DMS79 (cell line): ENCODE measurements around the gene DDX27.

Experiments used
- DNase-seq: peaks from one replicate; lab custom pipeline; 2025; lab: John Stamatoyannopoulos, UW

Gene DDX27

DNA sequence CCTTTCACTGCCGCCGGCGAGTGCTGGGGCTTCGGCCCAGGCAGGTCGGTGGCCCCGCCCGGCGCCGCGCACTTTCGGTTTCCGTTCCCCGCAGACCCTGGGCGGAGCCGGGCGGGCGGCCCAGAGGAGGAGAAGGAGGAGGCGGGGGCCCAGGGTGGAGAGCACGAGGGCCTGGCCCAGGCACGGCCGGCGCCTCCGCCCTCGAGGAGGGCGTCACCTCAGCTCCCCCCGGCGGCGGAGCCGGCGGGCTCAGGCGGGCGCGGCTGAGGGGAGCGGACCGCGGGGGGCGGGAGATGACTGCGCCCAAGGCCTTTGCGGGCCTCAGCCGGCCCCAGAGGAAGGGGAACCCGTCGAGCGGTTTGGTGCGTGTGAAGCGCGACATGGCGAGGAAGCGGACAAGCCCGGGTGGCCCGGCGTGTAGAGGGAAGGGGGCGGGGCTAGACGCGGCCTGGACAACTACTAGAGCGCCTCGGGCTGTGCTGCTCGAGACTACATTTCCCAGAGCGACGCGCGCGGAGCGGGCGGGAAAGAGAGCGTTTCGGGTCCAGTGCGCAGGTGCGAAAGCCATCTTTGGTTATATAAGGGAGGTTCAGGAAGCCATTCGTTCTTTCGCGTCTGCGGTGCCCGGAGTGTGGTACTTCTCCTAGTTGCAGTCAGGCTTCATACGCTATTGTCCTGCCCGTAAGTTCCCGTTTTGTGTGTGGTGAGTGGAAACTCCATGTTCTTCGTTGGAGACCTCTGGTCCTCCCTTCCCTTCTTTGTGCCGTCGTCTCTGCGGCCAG is 59.0 kb downstream of the DDX27 start, which contains the start of gene ZNFX1:
TSS of gene ZNFX1 (minus strand) at position 22 of the 782 bp plus-strand sequence. CDS start 2,218 bp downstream, outside the sequence.
- DNase-seq = peak; percentile 93

DNA sequence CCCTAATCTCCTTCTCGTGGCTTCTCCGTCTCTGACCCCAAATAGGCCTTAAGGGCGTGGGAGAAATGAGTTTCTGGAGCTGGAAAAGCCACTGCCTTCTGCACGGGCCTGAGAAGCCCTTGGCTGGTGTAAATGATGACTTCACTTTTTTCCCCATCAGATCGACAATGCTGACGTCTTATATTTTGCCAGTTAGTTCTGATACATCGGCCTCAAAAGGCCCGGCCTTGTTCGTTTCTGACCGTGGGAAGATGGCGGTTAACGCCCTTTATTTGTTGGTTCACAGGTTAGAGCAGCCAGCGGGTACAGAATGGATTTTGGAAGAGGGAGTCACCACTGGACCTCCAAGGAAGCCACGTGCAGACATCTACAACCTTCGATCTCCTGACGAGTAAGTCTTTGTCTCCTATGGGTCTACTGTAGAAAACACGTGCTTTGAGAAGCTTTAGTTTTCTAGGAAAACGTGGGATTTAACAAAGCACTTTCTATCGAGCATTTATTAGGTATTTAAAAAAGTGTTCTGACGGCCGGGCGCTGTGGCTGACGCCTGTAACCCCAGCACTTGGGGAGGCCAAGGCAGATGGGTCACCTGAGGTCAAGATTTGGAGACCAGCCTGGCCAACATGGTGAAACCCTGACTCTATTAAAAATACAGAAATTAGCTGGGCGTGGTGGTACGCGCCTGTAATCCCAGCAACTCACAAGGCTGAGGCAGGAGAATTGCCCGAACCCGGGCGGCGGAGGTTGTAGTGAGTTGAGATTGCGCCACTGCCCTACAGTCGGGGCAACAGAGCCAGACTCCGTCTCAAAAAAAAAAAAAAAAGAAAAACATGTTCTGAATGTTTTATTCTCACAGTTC is 59.8 kb downstream of the DDX27 start:
- peak; percentile 17 for DNase-seq

DNA sequence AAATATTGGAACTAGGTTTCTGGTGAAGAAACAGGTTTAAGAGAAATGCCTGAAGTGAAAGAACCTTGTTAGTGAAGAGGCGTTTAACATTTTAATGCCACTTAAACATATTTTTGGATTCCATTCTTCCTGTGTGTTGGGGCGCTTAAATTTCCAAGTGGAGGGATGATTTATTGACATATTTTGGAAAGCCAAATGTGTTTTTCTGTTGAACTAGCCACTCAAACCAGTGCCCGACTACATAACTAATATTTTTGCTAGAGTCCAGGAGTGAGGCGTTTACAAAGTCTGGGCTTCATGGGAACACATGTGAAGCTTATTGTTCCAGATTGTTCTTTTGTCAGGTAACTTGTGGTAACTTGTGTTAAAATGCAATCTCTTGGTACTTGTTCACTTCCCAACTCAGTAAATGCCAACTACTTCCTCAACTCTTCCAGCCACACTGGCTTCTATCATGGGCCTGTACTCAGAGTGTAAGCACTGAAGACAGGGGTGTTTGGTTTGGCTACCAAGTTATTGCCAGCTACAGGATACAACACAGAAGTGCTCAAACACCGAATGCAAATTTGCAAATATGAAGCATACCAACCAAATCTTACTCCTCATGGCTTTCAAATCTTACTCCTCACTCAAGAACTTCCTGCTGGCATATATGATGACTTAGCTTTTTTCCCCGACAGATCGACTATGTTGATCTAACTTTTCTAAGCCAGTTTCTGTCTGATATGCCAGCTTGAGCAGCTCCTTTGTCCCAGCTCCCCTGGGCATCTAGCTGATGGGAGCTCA is 60.7 kb downstream of the DDX27 start:
- no peak for DNase-seq

DNA sequence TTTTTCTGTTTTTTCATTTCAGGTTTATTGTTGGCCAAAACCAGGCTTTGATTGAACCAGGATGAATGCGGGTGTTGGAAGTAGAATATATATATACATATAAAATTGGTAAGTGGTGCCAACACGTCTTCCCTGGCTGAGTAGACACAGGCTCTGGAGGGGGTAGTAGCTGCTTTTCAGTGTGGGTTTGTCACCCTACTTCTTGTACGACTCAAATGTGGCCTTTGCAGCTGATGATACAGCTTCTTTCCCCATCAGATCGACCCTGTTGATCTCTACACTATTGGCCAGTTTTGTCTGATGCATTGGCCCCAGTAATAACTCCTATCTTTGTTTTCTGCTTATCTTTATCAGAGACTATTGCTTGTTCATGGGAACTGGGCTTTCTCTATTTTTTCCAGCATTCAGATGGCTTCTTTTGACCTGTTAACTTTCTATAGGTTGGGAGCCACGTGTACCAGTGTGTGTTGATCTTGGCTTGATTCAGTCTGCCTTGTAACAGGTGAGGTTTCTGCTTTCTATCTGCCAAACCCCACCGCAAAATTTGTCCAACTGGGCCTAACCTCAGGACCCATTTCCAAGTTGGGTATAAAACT is 61.3 kb downstream of the DDX27 start:
- no peak for DNase-seq

DNA sequence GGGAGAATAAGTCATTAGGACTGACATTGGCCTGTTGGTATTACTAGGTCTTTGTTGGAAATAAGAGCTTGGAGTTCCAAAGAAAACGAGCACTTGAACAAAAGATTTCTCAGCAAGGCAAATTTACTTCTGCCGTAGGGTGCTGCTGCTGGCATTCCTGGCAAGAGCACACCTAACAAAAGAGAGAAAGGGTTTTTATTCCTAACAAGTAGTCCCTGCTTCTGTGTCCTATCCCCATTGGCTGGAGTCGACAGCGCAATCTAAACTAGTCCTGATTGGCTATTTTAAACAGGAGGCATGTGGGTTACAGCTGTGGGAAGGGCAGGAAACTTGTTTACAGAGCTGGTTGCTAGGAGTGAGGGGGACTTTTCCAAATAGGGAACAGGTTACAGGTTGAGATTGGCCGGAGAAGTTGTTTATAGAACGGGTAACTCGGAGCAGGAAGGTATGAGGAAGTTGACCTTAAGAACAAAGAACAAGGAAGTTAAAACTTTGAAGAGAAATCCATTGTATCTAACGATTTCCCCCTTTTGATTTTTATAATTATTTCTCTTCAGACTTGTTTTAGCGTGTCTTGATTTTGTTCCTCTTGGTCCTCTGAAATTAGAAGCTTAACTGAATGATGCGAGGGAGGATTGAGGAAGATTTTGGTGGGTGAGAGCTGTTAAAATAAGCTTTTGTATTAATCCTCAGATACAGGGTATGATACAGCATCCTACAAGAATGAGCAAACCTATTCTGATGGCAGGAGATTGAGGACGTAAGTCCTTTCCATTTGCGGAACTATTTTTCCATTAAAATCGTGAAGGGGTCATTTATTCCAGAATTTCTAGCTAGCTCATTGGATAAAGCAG is 62.1 kb downstream of the DDX27 start:
- no peak for DNase-seq

DNA sequence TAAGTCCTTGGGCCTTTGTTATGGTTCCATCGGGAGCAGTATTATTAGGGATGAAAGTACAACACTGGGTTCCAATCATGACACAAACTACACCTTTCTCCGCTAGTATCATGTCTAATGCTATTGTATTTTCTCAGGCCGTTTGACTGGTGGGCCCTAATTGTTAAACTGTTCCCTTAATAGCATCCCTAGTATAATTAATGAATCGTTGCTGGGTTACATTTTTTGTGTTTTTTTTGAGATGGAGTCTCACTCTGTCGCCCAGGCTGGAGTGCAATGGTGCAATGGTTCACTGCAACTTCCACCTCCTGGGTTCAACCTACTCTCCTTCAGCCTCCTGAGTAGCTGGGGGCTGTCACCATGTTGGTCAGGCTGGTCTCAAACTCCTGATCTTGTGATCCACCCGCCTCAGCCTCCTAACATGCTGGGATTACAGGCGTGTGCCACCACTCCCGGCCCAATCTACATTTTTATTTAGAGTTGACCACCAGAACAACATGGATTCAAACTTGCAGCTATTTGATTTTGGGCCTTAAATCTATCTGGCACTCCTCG is 62.8 kb downstream of the DDX27 start:
- DNase-seq = no peak

DNA sequence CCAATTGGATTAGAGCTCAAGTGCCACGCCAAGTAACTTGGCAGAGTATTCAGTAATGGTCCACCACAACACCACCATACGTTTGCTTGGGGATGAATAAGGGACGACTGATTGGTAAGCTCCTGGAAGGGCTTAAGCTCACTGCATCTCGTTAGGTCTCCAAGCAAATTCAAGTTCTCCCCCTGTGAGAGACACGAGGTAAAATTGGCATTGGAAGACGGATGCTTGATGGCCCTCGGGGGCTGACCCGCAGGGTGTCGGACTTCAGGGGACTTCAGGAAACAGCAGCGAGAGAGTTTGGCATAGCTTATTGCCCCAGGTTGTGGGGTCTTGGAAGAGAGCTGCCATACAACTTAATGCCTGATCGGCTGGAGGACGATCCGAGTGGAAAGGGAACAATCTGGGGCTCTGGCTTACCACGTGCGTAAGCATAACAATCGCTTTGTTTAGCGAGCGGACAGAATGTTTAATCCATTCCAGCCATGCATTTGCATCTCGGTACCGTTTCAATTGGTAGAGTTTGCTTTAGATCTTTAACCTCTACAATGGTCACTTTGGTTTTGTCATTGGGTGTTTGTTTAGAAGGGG is 63.5 kb downstream of the DDX27 start:
- DNase-seq = no peak

DNA sequence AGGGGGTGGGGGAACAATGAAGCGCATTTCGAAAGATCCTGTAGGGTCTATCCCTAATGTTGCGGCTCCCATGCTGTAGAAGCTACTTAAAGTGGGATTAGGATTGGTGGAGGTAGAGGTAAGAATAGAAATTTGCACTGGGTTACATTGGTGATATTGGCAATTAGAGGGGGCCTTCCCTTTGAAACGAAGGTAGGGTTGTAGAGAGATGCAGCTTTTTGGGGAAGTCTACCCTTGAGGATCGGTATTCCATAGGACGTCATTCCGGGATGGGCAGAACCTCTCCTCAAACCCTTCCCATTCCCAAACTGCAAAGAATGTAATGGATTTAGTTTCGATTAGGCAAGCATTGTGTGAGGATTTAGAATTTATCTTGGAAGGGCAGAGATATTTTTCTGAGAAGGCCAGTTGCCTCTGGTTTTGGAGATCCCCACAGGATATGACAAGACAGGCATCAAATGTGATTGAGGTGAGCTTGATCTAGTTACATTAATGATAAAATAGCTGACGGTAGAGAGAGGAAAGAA is 64.0 kb downstream of the DDX27 start:
- DNase-seq = no peak

DNA sequence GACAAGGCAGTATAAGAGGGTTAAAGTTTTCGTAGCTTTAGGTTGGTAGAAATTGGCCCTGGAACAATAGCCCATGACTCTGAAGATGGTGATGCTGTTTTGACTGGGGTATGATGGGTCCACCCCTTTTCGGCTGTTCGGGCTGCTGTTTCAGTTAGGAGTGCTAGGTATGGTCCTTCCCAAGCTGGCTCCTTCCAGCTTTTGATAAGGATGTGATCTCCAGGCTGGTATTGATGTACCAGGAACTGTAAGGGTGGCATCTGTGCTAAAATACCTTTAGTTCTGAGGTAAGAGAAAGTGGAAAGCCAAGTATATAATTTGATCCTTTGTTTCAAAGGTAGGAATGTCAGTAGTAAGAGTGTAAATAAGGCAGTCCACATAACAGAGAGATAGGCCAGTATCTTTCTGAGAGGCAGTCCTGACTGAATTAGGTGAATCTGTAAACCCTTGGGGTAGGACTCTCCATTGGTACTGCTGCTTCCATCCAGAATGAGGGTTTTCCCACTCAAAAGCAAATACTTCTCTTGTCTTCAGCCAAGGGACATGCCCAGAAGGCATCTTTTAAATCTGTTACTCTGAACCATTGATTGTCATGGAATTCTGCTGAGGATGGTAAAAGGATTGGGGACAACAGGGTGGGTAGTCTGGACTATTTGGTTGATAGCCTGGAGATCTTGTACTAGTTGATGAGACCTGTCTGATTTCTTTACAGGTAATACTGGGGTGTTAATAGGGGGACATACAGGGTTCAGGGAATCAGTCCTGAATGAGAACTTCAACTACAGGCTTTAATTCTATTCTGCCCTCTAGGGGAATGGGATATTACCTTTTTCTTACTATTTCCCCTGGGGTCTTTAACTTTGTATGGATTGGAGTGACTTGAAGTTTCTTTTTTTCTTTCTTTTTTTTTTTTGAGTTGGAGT is 64.7 kb downstream of the DDX27 start:
- no peak for DNase-seq

DNA sequence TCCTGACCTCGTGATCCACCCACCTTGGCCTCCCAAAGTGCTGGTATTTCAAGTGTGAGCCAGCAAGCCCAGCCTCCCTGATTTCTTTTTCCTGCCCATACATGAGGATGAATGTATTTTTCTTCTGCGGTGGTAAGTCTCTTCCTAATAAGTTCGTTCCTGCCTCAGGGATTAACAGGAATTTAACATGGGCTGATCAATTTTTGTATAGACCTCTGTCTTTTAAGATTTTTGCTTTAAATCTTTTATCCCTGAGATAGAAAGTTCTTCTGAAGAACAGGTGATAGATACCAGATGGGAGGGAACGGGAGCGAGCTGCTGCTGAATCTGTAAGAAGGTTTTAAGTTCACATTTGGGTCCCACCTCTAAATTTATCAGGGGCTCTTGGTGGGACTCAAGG is 65.6 kb downstream of the DDX27 start:
- no peak for DNase-seq

DNA sequence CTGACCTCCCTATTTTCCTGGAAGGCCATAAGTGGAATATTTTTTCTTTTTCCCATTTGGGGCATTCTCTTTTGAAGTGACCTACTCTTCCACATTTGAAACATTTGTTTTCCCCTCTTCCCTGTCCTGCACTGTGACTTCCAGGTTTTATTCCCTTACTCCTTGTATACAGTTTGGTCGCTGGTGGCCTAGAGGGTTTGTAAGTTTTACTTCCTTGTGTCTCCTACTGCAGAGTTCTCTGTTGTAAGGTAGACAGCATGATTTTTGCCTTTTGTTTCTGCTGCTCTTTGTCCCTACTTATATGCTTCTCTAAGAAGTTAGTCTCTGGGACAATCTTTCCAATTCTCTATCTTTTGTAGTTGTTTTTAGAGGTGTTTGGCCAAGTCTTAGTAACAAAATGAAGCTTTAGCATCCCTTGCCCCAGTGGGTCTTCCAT is 66.0 kb downstream of the DDX27 start:
- DNase-seq = no peak

DNA sequence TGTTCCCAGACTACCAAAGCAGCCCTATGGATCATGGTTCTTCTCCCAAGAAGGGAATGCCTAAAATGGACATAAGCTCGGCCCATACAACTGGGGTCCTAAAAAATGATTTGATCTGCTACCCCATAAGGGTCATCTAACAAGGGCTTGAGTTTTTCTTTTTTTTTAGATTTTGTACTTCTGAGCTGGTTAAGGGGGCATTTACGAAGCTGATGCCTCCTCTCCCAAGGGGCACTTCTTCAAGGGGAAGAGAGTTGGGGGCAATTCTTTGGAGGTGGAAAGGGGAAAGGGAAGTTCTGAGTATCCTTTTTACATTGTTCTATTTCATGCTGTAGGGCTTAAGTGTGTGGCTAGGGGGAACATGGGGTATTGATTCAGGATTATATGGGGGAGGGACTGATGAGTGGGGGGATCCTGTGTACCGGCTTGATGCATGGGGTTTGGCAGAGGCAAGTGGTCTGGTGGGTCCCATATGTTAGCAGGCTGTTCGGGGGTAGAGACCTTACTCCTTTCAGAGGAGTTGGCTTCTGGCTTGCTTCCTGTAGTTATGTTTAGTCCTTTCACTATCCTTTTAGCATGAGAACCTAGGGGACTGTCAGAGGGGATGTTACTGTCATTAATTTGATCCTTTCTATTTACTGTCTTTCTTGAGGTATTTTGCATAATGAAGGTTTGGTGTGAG is 66.7 kb downstream of the DDX27 start:
- no peak for DNase-seq

DNA sequence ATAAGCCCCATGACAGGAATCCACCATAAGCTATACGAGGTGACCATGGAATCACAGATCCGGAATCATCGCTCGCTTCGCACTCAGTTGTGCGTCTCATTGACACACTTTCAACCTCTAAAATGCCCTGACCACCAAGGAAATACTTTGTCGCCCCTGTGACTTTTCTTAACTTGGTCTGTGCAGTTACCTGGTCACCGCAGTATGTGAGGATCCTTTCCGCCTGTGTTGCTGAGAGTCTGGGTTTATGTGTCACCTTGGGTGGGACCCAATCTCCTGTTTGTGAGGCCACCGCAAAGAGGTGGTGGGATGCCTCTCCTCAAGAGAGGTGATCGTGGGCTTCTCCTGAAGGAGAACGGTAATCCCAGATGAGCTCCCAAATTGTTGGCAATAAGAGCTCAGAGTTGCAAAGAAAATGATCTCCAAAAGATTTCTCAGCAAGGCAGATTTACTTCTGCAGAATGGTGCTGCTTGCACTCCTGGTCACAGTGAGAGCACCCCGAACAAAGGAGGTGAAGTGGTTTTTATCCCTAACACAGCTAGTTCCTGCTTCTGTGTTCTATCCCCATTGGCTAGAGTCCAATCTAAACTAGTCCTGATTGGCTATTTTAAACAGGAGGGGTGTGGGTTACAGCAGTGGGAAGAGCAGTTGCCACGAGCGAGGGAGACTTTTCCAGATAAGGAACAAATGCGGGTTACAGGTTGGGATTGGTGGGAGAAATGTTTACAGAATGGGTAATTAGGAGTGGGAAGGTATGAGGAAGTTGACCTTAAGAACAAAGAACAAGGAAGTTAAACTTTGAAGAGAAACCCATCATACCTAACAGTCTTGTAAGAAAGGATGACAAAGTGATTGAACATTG is 67.7 kb downstream of the DDX27 start:
- DNase-seq = no peak

DNA sequence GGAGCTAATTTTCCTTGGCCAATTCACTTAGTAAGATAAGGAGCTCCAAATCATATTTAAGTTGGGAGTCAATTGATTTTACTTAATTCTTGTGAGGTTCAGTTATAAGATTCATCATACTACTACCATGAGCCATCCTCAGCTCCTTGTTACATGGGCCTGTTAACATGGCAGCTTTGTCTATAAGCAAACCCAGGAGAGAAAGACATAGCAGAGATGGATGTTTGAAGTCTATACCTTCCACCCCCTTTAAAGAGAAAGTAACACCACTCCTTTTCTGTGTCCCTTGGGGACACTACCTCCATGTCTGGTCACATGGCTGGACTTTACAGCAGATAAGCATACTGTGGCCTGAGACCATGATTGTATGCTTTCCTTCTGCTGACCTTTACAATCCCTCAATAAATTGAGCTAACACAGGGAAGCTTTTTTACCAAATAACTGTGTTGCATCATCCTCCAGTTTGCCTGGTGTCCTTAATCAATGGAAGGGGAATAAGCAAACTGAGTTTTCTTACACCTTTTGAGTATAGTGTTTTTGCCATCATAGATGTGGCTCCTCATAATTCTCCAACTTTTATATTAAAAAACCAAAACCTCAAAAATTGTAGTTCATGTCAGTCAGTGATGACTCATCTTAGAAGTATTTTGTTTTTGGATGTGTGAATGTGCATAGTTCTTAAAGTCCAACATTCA is 68.5 kb downstream of the DDX27 start:
- DNase-seq = no peak

DNA sequence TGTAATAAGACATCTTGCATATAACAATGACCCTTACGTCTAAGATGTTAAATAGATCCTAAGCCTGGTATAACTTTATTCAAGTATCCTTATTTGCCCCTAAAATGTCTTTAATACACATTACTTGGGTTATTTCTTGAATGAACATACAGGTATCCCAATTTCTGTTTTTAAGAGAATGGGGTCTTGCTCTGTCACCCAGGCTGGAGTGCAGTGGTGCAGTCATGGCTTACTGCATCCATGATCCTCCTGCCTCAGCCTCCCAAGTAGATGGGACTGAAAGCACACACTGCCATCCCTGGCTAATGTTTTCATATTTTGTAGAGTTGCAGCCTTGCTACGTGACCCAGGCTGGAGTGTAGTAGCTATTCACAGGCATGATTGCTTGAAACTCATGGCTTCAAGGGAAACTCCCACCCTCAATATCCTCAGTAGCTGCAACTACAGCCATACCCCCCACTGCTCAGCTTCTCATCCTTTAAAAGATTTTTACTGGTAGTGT is 69.1 kb downstream of the DDX27 start:
- DNase-seq = no peak
